HL-60 (cell line): ENCODE results near the gene PARP6.

ENCODE experiments used
- DNase-seq, 2 experiments: peaks; one replicate each; pipeline ENCODE4 v3.0.0-alpha.2; 2010 to 2020; ENCODE audit warnings: low read depth in 1 of 2, low spot score in 1 of 2
- H3K27ac ChIP-seq: fragments of 250-450 bp; sonication (Bioruptor Pico); replicated peaks from 2 replicates; pipeline ENCODE4 v1.5.1; 2020; ENCODE audit warnings: mild to moderate bottlenecking, moderate library complexity
- H3K27me3 ChIP-seq: fragments of 250-450 bp; sonication (Bioruptor Pico); 2 replicates; pipeline ENCODE4 v1.5.1; 2021; ENCODE audit warnings: mild to moderate bottlenecking, moderate library complexity; ENCODE audit not compliant: insufficient read depth, poor library complexity, severe bottlenecking
- H3K4me3 ChIP-seq: replicated peaks from 2 replicates; pipeline ENCODE4 v1.5.1; 2011; ENCODE audit warnings: mild to moderate bottlenecking, control low read depth, low read length; ENCODE audit not compliant: insufficient read depth
- CTCF ChIP-seq: IDR thresholded peaks from one replicate; pipeline ENCODE4 v1.5.1; 2011; ENCODE audit warnings: low read length, control low read depth, inconsistent platforms; ENCODE audit not compliant: insufficient read depth
- GABPA ChIP-seq: IDR thresholded peaks from 2 replicates; pipeline ENCODE4 v1.6.1; 2012; ENCODE audit warnings: low read depth
- POLR2AphosphoS5 ChIP-seq: IDR thresholded peaks from 2 replicates; pipeline ENCODE4 v1.6.1; 2012; ENCODE audit warnings: low read depth
- REST ChIP-seq: IDR thresholded peaks from 2 replicates; pipeline ENCODE4 v1.6.1; 2012; ENCODE audit warnings: low read depth; ENCODE audit not compliant: insufficient replicate concordance
- SPI1 ChIP-seq: IDR thresholded peaks from 2 replicates; pipeline ENCODE4 v1.6.1; 2012; ENCODE audit warnings: low read depth, mild to moderate bottlenecking, borderline replicate concordance

Gene PARP6

GRCh38 chr15:72230197-72231065, 41.9 kb downstream of the PARP6 start:
- Histone ChIP-seq H3K4me3 (peak overlapping the region; percentile 85), H3K27me3 (no peaks in the 10 kb centered on the region), H3K27ac (peak overlapping the region; percentile 95)
- TF ChIP-seq POLR2AphosphoS5 (peak; percentile 82), GABPA (no peak)
- peak; percentile 91 for DNase-seq

GRCh38 chr15:72229947-72230196, 42.5 kb downstream of the PARP6 start:
- H3K4me3 ChIP-seq, result peak overlapping the region; percentile 85
- peak overlapping the region; percentile 95 for H3K27ac ChIP-seq
- no peak for DNase-seq
- no peaks in the 10 kb centered on the region for H3K27me3 ChIP-seq
- TF ChIP-seq POLR2AphosphoS5 (no peak), GABPA (no peak), SPI1 (no peak), CTCF (no peak), REST (no peak)

GRCh38 chr15:72229076-72229946, 43.0 kb downstream of the PARP6 start:
- peak; percentile 8 to 38 for DNase-seq
- peak overlapping the region; percentile 85 for H3K4me3 ChIP-seq
- H3K27me3 ChIP-seq, result no peaks in the 10 kb centered on the region
- peak overlapping the region; percentile 95 for H3K27ac ChIP-seq
- TF ChIP-seq GABPA, result no peak
- TF ChIP-seq POLR2AphosphoS5, result no peak
- no peak for TF ChIP-seq CTCF
- TF ChIP-seq SPI1, result no peak
- TF ChIP-seq REST, result no peak

- peak; percentile 72 to 84 for DNase-seq
- Histone ChIP-seq H3K4me3 (peak overlapping the region; percentile 85), H3K27ac (peak overlapping the region; percentile 95), H3K27me3 (no peaks in the 10 kb centered on the region)
- peak; percentile 29; the same call in 1 of the 2 replicates for TF ChIP-seq GABPA
- no peak for TF ChIP-seq CTCF
- peak; percentile 57 for TF ChIP-seq POLR2AphosphoS5
- peak; percentile 74; the same call in 1 of the 2 replicates for TF ChIP-seq SPI1
Measured at GRCh38 chr15:72227720-72228119, 44.6 kb downstream of the PARP6 start.
